ENCODE measurements around the gene LRFN5.

- TF ChIP-seq IRF3 (IDR thresholded peaks at IDR 0.05) (no peak), FOXK2 (IDR thresholded peaks at IDR 0.05) (no peak), POLR2AphosphoS5 (IDR thresholded peaks at IDR 0.05; ENCODE audit: low read length) (no peak)
These were observed 59.6 kb downstream of the LRFN5 start for GRCh38 chr14:41666301-41666700.

Data from GM12878 (cell line).